PC-3 (cell line): ENCODE data around the gene KCND3.

ENCODE experiments used
- CTCF ChIP-seq: fragments of 300-600 bp; sonication (generic); conservative IDR thresholded peaks from 2 replicates; pipeline ENCODE4 v1.5.1; 2017; ENCODE audit warnings: antibody characterized with exemption, low read depth, mild to moderate bottlenecking, low read length
- EZH2 ChIP-seq: fragments of 300-600 bp; sonication (generic); IDR thresholded peaks from one replicate; pipeline ENCODE4 v1.6.1; 2017; ENCODE audit warnings: antibody characterized with exemption, mild to moderate bottlenecking, low read length; ENCODE audit not compliant: unreplicated experiment

- TF ChIP-seq CTCF (no peak), EZH2 (no peak)
Observed at GRCh38 chr1:111977378-111977777, 12.1 kb downstream of the KCND3 start.
